Activated T-cell treated with anti-CD3 and anti-CD28 coated beads, Interleukin-2, amount 50 U/mL, for 48 hours (primary cell): Measurements from ENCODE around the gene HAS3.
A peak's percentile ranks its signal among the peaks of the same experiment; 100 is the strongest.

Experiments used
- DNase-seq, 2 experiments: peaks; one replicate each; pipeline ENCODE4 v3.0.0-alpha.2; 2020

Gene HAS3

GRCh38 chr16:69157196-69157595 is 51.7 kb downstream of the HAS3 start:
- DNase-seq: no peak

GRCh38 chr16:69160192-69160591 is 54.7 kb downstream of the HAS3 start:
- DNase-seq: no peak

- no peak for DNase-seq
Observed at GRCh38 chr16:69165584-69165983, 60.1 kb downstream of the HAS3 start.

GRCh38 chr16:69166221-69166833 is 60.9 kb downstream of the HAS3 start:
- DNase-seq: peak; percentile 84 to 86

GRCh38 chr16:69166946-69167930 is 61.8 kb downstream of the HAS3 start:
- DNase-seq: no peak
